GM19043 (cell line): Measurements from ENCODE around the gene SCYL2.
"Not testable (repeated sequence)": the region's sequence is repeated elsewhere in the genome, so short reads cannot be mapped to it uniquely, and the experiment has no call there.

ENCODE experiments used
- ATAC-seq: cut with Tn5 transposase; IDR thresholded peaks from one replicate; pipeline ENCODE4 v1.9.1; 2021; ENCODE audit warnings: low read depth; ENCODE audit not compliant: unreplicated experiment

The SCYL2 gene, protein sequence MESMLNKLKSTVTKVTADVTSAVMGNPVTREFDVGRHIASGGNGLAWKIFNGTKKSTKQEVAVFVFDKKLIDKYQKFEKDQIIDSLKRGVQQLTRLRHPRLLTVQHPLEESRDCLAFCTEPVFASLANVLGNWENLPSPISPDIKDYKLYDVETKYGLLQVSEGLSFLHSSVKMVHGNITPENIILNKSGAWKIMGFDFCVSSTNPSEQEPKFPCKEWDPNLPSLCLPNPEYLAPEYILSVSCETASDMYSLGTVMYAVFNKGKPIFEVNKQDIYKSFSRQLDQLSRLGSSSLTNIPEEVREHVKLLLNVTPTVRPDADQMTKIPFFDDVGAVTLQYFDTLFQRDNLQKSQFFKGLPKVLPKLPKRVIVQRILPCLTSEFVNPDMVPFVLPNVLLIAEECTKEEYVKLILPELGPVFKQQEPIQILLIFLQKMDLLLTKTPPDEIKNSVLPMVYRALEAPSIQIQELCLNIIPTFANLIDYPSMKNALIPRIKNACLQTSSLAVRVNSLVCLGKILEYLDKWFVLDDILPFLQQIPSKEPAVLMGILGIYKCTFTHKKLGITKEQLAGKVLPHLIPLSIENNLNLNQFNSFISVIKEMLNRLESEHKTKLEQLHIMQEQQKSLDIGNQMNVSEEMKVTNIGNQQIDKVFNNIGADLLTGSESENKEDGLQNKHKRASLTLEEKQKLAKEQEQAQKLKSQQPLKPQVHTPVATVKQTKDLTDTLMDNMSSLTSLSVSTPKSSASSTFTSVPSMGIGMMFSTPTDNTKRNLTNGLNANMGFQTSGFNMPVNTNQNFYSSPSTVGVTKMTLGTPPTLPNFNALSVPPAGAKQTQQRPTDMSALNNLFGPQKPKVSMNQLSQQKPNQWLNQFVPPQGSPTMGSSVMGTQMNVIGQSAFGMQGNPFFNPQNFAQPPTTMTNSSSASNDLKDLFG

DNA sequence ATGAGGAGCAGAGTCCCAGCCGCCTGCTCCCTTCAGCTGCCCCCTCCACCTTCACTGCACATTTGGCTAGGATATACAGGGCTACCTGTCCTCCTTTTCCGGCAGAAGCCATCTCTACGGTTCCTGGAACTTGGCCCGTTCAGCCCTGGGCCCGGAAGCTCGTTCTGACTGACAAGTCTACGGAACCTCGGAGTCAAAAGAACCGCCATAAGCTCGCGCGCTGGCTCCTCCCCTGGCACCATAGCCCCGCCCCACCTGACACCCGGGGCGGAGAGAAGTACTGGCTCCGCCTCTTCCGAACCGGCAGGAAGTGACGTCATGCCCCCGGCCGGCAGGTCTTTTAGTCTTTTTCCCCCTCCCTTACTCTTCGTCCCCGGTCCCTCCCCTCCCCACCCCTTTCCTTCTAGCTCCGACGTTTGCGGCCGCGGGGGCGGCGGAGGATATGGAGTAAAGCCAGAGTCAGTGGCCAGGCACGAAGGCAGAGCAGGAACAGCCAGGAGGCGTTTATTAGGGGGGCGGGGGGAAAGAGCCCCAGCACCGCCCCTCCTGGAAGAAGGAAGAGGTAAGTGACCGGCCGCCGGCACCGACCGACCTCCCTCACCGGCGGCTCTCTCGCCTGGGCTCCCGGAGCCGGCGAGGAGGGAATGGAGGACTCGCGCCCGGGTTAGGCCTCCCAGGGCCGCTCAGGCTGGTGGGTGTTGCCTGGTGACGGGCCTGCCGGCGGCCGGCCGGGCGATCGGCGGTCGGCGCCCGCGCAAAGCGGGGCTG lies at the start of gene SCYL2, which contains the start of gene DEPDC4:
Gene SCYL2 (plus strand): TSS at position 343 of the 768 bp plus-strand sequence. CDS start 15,794 bp downstream, outside the sequence.
Gene DEPDC4 (minus strand): TSS at position 245 of the 768 bp plus-strand sequence. CDS start 3 bp downstream, at position 242.
- ATAC-seq, result peak; percentile 89

DNA sequence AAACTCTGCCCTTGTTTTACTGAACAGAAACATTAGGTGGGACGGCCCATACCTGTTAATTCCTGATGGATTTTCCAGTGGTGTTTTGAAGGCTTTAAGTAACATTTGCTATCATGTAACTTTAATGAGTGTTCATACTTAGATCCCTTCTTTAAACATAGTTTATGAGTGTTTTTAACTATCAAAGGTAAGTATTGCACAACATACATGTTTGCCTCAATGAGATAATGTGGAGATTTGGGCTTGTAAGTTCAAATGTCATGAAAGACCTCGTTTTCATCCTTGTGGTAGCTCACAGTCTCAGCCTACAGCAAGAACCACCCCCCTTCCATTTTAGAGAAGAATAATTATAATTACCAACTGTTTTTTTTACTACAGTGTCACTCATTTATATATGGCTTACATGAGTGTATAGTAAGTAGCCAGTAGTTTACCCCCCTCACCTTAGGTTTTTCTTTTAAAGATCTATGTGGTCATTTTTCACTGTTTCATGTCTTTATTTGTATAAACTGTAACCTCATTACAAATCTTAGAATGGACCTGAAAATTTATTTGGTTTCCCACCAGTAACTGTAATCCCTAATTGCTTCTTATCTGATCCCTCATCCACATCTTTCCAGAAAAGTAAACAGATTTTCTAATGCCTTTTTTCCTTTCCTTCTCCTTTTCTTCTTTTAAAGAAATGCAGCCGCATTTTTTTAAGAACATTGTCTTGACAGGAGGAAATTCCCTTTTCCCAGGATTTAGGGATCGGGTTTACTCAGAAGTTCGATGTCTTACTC lies 47.5 kb upstream of the SCYL2 start:
- no peak for ATAC-seq

DNA sequence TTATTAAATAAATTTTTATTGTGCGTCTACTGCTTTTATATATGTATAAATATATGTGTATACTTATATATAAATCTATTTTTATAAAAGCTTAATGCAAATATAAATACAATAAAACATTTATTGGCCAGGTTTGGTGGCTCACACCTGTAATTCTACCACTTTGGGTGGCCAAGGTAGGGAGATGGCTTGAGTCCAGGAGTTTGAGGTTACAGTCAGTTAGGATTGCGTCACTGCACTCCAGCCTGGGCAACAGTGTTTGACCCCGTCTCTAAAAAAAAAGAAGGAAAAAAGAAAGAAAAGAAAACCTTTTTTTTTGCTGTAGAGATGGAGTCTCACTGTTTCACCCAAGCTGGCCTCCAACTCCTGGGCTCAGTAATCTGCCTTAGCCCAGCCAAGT lies 45.5 kb upstream of the SCYL2 start:
- ATAC-seq, result no peak

DNA sequence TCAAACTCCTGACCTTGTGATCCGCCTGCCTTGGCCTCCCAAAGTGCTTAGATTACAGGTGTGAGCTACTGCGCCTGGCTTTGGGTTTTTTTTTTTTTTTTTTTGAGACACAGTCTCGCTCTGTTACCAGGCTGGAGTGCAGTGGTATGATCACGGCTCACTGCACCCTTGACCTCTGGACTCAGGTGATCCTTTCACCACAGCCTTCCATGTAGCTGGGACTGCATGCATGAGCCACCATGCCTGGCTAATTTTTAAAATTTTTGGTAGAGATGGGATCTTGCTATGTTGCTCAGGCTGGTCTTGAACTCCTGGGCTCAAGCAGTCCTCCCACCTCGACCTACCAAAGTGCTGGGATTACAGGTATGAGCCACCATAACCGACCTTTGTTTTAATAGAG lies 44.8 kb upstream of the SCYL2 start:
- ATAC-seq, result not testable (repeated sequence)

DNA sequence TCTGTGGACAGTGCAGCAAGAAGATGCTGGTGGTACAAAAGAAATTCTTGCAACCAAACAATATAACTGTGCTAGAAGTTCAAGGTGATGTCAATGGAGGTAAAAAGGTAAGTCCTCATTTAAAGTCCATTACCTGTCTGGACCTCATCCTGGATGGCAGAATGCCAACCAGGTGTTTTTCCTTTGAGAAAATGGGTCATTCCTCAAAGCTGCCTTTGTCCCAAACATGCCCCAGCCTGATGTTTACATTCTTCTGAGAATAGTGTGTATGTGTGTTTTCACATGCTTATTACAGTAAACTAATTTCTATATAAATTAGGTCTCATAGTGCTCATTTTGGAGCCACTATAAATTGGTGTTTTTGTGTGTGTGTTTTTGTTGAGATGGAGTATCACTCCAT lies 41.5 kb upstream of the SCYL2 start:
- no peak for ATAC-seq

DNA sequence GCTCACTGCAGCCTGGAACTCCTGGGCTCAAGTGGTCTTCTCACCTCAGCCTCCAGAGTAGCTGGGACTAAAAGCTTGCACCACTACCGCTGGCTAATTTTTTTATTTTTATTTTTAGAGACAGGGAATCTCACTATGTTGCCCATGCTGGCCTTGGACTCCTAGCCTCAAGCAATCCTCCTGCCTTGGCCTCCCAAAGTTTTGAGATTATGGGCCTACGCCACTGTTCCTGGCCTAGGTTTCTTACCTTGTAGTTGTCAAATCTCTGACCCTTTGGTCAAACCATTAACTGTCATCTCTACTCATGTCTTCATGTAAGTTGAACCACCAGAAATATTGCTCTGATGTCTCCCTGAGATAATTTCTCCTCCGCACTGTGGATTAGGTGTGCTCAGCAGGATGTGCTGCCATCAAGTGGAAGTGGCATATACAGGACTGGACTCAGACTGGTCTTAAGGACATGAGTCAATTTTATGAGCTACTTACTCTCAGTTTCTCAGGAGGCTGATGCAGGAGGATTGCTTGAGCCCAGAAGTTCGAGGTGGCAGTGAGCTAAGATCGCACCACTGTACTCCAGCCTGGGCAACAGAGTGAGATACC lies 37.8 kb upstream of the SCYL2 start:
- no peak for ATAC-seq

DNA sequence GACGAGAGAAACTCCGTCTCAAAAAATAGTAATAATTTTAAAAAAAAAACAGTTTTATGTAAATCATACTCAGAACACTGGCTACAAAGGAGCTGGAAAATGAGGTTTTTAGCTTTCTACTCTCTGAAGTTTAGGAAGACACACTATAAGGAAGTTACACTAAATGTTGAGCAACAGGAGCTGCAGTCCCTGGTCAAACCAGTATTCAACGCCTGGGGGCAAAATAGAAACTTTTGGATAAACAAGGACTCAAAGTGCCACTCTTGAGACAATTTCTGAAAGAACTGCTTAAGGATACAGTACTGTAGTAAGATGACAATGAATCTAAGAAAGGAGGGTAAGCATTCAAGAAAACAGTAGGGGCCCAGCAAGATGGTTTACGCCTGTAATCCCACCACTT lies 37.1 kb upstream of the SCYL2 start:
- no peak for ATAC-seq

DNA sequence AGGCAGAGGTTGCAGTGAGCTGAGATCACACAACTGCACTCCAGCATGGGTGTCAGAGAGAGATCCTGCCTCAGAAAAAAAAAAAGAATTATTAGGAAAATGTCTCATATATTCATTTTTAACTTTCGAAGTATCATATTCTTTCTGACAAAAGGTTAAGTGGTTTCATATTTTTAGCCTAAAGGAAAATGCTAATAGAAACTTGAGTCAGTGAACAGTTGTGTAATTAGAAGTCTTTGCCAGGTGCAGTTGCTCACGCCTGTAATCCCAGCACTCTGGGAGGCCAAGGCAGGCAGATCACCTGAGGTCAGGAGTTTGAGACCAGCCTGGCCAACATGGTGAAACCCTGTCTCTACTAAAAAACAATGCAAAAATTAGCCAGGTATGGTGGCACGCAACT lies 35.1 kb upstream of the SCYL2 start:
- not testable (repeated sequence) for ATAC-seq

DNA sequence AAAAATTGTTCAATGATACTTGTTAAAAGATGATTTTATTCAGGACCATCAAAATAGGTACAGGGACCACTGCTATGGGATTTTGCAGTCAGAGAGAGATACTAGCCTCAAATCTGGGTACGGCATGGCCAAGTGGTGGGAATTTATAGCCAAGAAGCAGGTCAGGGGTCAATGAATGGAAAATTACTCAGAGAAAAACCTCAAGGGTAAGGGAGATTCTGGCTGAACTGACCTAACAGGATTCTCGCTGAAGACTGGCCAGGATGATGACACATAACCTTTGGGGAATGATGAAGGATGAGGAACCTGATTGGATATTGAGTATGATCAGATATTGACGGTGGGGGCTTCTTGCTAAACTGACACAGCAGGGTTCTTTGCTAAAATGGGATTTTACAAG lies 32.8 kb upstream of the SCYL2 start:
- ATAC-seq, result no peak

DNA sequence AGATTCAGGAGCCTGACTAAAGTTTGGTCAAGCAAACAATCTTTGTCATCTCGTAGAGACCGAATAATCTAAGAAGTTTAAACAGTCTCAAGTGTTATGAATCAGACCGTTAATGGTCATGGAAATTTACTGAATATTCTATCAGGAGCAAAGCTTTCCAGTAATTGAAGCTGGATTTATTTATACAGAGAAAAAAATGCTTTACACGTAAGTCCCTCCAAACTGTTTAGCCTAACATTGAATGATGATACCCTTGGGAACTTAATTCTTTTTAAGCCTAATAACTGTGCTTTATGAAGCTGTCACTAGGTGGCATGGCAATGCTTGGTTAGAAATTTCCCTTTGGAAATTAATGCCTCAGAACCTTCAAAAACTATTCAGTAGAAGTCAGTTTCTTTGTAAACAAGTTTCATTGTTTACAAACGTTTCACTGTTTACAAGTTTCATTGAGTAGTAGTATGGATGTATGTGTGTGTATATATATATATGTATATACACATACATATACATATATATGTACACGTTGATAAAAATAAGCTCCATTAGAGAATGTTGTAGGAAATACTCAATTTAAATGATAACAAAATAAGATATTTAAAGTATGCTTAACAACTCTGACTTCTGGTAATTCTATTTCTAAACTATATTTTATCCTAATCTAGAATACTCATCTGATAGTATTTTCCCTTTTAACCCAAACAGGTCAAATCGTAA lies 32.2 kb upstream of the SCYL2 start:
- ATAC-seq, result peak; percentile 66

DNA sequence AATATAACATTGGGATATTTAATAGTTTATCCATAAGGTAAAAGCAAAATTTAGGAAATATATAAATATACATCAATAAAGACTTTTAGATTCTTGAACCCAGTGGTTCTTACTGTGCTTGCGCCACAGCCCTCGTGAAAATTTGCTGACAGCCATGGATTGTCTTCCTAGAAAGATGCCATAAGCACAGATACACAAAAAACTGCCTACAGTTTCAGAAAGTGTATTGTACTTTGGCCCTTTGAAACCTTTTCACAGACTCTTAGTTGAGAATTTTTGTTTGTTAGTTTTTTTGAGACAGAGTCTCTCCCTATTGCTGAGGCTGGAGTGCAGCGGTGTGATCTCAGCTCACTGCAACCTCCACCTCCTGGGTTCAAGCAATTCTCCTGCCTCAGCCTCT lies 28.2 kb upstream of the SCYL2 start:
- ATAC-seq, result no peak

DNA sequence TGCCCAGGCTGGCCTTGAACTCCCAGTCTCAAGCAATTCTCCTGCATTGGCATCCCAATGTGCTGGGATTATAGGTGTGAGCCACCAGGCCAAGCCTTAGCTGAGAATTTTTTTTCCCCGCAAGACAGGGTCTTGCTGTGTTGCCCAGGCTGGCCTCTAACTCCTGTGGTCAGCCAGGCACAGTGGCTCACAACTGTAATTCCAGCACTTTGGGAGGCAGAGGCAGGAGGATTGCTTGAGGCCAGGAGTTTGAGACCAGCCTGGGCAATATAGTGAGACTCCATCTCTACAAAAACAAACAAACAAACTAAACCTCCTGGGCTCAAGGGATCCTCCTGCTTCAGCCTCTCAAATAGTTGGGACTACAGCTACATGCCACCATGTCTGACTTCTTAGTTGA lies 27.4 kb upstream of the SCYL2 start:
- no peak for ATAC-seq

DNA sequence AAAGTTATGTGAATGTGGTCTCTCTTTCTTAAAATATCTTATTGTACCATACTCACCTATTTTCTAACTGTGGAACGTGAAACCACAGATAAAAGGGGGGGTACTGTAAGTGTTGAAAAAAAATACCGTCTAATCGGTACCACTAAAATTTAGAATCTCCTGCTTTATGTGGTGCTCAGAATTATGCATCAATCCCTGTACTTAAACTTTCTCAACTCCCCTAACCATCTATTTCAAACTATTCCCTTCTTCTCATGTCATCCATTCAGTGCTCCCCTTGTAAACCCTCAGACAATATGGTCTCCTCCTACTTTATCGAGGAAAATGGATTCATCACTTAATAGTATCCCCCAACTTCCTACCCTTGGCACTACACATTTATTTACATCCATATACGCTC lies 23.8 kb upstream of the SCYL2 start:
- ATAC-seq, result no peak

DNA sequence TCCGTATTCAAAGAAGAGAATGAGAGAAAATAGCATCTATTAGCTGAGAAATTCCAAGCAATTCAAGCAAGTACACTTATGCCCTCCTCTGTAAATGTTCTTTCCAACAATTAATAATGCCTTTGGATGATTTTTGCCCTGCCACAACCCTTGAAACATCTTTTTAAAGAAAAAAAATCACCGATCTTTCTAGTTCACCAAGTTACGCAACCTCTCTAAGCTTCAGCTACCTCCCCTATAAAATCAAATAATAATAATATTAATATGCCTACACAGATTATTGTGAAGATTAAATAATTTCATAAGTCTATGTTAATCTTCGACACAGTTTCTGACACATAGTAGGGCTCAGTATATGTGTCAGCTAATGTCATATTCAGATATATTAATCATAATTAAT lies 19.2 kb upstream of the SCYL2 start:
- no peak for ATAC-seq

DNA sequence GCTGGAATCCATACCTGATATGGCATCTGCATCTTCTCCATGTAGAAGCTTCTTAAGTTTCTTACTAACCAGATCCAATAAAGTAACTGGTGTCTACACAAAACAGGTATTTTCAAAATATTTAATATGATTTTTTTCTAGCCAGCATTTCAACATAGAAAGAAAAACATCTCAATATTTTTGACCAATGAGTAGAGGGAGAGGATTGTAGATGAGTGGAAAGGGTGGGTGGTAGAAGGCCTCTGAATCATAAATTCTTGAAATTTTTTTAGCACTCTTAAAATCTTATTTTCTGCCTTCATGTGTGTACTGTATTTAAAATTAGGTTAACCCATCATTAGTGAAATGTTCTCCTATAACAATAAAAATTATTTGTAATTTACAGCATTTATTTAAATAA lies 18.1 kb upstream of the SCYL2 start:
- no peak for ATAC-seq

DNA sequence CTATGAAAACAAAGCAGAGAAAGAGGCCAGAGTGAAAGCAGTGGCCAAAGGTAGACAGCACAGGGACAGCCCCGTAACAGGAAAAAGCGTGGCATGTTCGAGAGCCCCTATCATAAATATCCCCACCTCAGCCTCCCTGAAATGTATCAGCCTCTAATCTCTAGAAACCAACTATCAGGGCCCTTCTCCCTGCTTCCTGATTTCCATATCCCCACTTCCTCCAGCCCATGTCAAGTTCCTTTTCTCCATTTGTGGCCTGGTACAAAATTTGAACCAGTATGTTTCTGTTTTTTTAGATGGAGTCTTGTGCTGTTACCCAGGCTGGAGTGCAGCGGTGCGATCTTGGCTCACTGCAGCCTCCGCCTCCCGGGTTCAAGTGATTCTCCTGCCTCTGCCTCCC lies 17.0 kb upstream of the SCYL2 start:
- no peak for ATAC-seq

DNA sequence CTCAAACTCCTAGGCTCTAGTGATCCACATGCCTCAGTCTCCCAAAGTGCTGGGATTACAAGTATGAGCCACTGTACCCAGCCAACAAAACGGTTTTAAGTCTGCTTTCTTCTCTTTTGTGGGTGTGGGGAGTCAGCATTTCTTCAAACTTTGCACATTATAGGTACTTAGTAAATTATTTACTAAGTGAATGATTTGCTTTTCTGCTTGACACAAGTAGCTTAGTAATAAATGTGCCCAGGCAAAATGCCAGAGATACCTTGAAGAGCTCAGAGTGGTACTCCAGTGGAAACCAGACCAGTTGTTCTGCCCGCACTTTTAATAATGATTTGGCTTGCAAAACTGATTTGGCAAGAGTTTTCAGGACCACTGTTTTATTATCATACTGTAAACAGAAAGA lies 15.1 kb upstream of the SCYL2 start:
- no peak for ATAC-seq

DNA sequence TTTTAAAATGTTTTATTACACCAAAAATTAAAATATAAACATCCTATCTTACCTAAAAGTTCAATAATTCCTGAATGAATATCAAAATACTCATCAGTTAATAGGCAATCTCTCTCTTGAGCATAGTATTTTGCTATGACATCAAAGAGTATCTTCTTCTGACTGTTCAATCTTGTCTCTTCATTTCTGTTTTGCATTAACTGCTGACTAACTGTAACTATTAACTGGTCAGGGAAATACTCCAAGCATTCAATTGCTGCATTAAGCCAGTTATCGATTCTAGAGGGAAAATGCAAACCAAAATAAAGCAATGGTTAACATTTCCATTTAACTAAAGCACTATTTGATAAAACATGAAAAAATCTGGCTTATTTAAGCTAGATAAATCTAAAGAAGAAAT lies 13.5 kb upstream of the SCYL2 start:
- no peak for ATAC-seq

DNA sequence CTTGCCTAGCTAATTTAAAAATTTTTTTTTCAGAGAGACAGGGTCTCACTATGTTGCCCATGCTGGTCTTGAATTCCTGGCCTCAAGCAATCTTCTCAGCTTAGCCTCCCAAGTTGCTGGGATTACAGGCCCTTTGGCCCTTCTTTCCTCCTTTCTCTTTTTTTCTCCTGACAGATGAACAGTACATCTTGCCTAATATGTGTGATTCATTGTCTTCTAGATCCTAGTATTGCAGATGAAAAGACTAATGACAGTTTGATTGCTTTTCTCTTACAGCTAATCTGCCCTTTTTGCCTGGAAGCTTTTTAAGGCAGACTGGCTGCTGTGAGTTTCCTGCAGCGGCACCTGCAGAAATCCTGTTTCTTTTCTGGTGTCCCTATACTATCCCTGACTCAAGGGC lies 12.1 kb upstream of the SCYL2 start:
- ATAC-seq, result no peak
